B cell (primary cell): Measurements from ENCODE around the gene SEPHS2. TPM values are rescaled to one million over a fixed set of nuclear protein-coding genes. Genes with fewer than 3 reads are reported as not detected.

Source experiments
- ATAC-seq: fragments of 200-7000 bp; cut with Tn5 transposase; one replicate; pipeline ENCODE4 v1.10.0; 2021; ENCODE audit warnings: low read depth, mild to moderate bottlenecking, moderate number of reproducible peaks, moderate library complexity
- CTCF ChIA-PET: fragments of 350-600 bp; sonication (Branson Sonifier 250); formaldehyde crosslinking; loops from one replicate; lab custom pipeline; 2021; ENCODE audit warnings: antibody characterized with exemption, inconsistent platforms; lab: Charles Lee
- POLR2A ChIA-PET: fragments of 350-600 bp; sonication (Branson Sonifier 250); formaldehyde crosslinking; loops from one replicate; lab custom pipeline; 2021; ENCODE audit warnings: antibody characterized with exemption; lab: Charles Lee
- DNase-seq: peaks from one replicate; pipeline ENCODE4 v3.0.0; 2013
- H2AFZ ChIP-seq: 2 replicates; pipeline ENCODE4 v1.6.1; 2012; ENCODE audit warnings: mild to moderate bottlenecking, low read depth, low read length; ENCODE audit not compliant: insufficient read depth, poor library complexity, severe bottlenecking
- H3K27ac ChIP-seq, 2 donors: 1 replicate in 1 of 2; 2 replicates in 1 of 2; pipeline ENCODE4 v1.5.1; 2012 to 2013; ENCODE audit warnings: low read length in 2 of 2, mild to moderate bottlenecking in 2 of 2, moderate library complexity in 1 of 2
- H3K27me3 ChIP-seq, 4 experiments: fragments of 200-600 bp in 1 of 4; sonication (generic) in 1 of 4; replicated peaks in 1 of 4; 1 replicate in 2 of 4; 2 replicates in 2 of 4; pipeline versions ENCODE4 v1.6.1 to v1.7.0; 2013 to 2016; ENCODE audit warnings: low read length in 3 of 4, mild to moderate bottlenecking in 2 of 4, mixed read lengths in 1 of 4, moderate library complexity in 1 of 4; ENCODE audit not compliant: insufficient read depth in 4 of 4, control insufficient read depth in 3 of 4; ENCODE audit errors: control extremely low read depth in 1 of 4
- H3K36me3 ChIP-seq, 2 experiments: replicated peaks in 1 of 2; 1 replicate in 1 of 2; 2 replicates in 1 of 2; pipeline versions ENCODE4 v1.6.1 to v1.7.1; 2013; ENCODE audit warnings: low read length in 1 of 2; ENCODE audit not compliant: insufficient read depth in 2 of 2, control insufficient read depth in 1 of 2; ENCODE audit errors: control extremely low read depth in 1 of 2, extremely low read depth in 1 of 2
- H3K4me1 ChIP-seq, 2 donors: fragments of 200-600 bp in 1 of 2; sonication (generic) in 1 of 2; 1 replicate in 1 of 2; 2 replicates in 1 of 2; pipeline versions ENCODE4 v1.5.1 to v1.6.1; 2013 to 2017; ENCODE audit warnings: low read length in 2 of 2; ENCODE audit not compliant: control insufficient read depth in 2 of 2, insufficient read depth in 2 of 2
- H3K4me2 ChIP-seq: replicated peaks from 2 replicates; pipeline ENCODE3; 2012; ENCODE audit warnings: mild to moderate bottlenecking, low read depth, low read length; ENCODE audit not compliant: poor library complexity, severe bottlenecking
- H3K4me3 ChIP-seq, 5 experiments: fragments of 200-600 bp in 1 of 5; sonication (generic) in 1 of 5; 1 replicate in 3 of 5; 2 replicates in 2 of 5; pipeline versions ENCODE4 v1.5.1 to v1.7.0; 2011 to 2016; ENCODE audit warnings: low read length in 4 of 5, mild to moderate bottlenecking in 4 of 5, low read depth in 2 of 5, control low read depth in 1 of 5, moderate library complexity in 1 of 5; ENCODE audit not compliant: insufficient read depth in 1 of 5; ENCODE audit errors: control extremely low read depth in 1 of 5, extremely low read depth in 1 of 5
- H3K79me2 ChIP-seq: fragments of 200-600 bp; sonication (generic); one replicate; pipeline ENCODE4 v1.6.0; 2016; ENCODE audit warnings: low read length; ENCODE audit not compliant: control insufficient read depth, insufficient read depth
- H3K9ac ChIP-seq: fragments of 200-600 bp; sonication (generic); 2 replicates; pipeline ENCODE4 v1.6.1; 2017; ENCODE audit warnings: mild to moderate bottlenecking, low read length, moderate library complexity
- H3K9me3 ChIP-seq, 3 donors: one replicate each; pipeline versions ENCODE4 v1.6.1 to v1.7.1; 2013; ENCODE audit warnings: low read length in 2 of 3; ENCODE audit not compliant: control insufficient read depth in 2 of 3, insufficient read depth in 1 of 3; ENCODE audit errors: control extremely low read depth in 1 of 3
- H4K20me1 ChIP-seq: 2 replicates; pipeline ENCODE4 v1.6.0; 2012; ENCODE audit warnings: mild to moderate bottlenecking, low read length; ENCODE audit not compliant: insufficient read depth, control insufficient read depth, poor library complexity, severe bottlenecking
- H3K27ac Mint-ChIP-seq: one replicate; pipeline ENCODE4 v1.8.0; 2021; ENCODE audit warnings: mixed read lengths
- H3K27me3 Mint-ChIP-seq: one replicate; pipeline ENCODE4 v1.8.0; 2021; ENCODE audit warnings: mixed read lengths
- H3K4me1 Mint-ChIP-seq: one replicate; pipeline ENCODE4 v1.8.0; 2021; ENCODE audit warnings: mixed read lengths
- H3K4me3 Mint-ChIP-seq: one replicate; pipeline ENCODE4 v1.8.0; 2021; ENCODE audit warnings: mixed read lengths
- H3K9me3 Mint-ChIP-seq: one replicate; pipeline ENCODE4 v1.8.0; 2022; ENCODE audit warnings: mixed read lengths; ENCODE audit not compliant: insufficient read depth
- CTCF ChIP-seq: fragments of 200-600 bp; IDR thresholded peaks from one replicate; pipeline ENCODE4 v1.8.0; 2022; ENCODE audit warnings: antibody characterized with exemption, mild to moderate bottlenecking
- EZH2 ChIP-seq: IDR thresholded peaks from 2 replicates; pipeline ENCODE4 v1.6.1; 2012; ENCODE audit warnings: borderline replicate concordance, low read depth, mild to moderate bottlenecking, moderate library complexity, low read length; ENCODE audit not compliant: insufficient read depth, poor library complexity, severe bottlenecking
- WGBS: methylation state at CpG from one replicate; pipeline ENCODE4 v1.1.5; 2013; ENCODE audit warnings: missing lambda C conversion rate; ENCODE audit not compliant: insufficient coverage; 5-methylcytosine and 5-hydroxymethylcytosine counted together
- intact Hi-C: fragments of 100-400 bp; cut with micrococcal nuclease; formaldehyde crosslinking; loops from one replicate; pipeline ENCODE4 v1.10.0; 2022
- polyA plus RNA-seq: library from polyadenylated mRNA; depleted of rRNA; stranded (reverse); fragments of >200 nt; gene quantifications from 2 replicates; pipeline ENCODE4 v1.2.3, GENCODE V29; 2012
- total RNA-seq, 2 donors: library from RNA; stranded (reverse); fragments of 120-200 nt in 1 of 2; gene quantifications; 1 replicate in 1 of 2; 2 replicates in 1 of 2; pipeline versions ENCODE4 v1.2.3 to v1.2.4, GENCODE V29; 2013 to 2022

Gene SEPHS2
- total and polyA plus RNA-seq, 2 donors (not counting 1 experiment from before 2014, with no cell fraction given), result 13.8 to 63.2 TPM

- 98% methylated on average over 9 of the region's 12 CpGs for whole genome bisulfite sequencing
- no peak overlapping the region for H3K4me3 Mint-ChIP-seq
- Histone ChIP-seq H2AFZ (no peak overlapping the region), H3K79me2 (peaks cover 14% of the 10 kb centered on the region), H3K27ac (no peak overlapping the region), H3K36me3 (peaks cover 2 to 70% of the 10 kb centered on the region in 2 experiments), H3K4me2 (no peak overlapping the region), H3K9me3 (no peaks in the 10 kb centered on the region), H3K4me1 (no peaks in the 10 kb centered on the region), H4K20me1 (no peaks in the 10 kb centered on the region), H3K9ac (no peak overlapping the region), H3K4me3 (no peak overlapping the region), H3K27me3 (no peaks in the 10 kb centered on the region)
- ATAC-seq (no peak), DNase-seq (no peak)
- POLR2A ChIA-PET, result no interaction called here
- no peaks in the 10 kb centered on the region for H3K4me1 Mint-ChIP-seq
- CTCF ChIA-PET, result no interaction called here
- H3K27ac Mint-ChIP-seq, result peak overlapping the region; percentile 10
- no peaks in the 10 kb centered on the region for H3K9me3 Mint-ChIP-seq
- intact Hi-C loops, result loop anchor here (5.0 kb wide), 1 partner anchor 42 kb away; no protein-coding TSS in a partner anchor
- H3K27me3 Mint-ChIP-seq, result no peaks in the 10 kb centered on the region
- TF ChIP-seq EZH2 (no peak), CTCF (no peak)
Measured at GRCh38 chr16:30494709-30495108, 49.0 kb upstream of the SEPHS2 start.

GRCh38 chr16:30493941-30494488 is 48.3 kb upstream of the SEPHS2 start:
- no peaks in the 10 kb centered on the region for H3K27me3 Mint-ChIP-seq
- peaks cover 0 to 69% of the 10 kb centered on the region in 2 experiments for H3K36me3 ChIP-seq

More at GRCh38 chr16:30493941-30494488, 48.3 kb upstream of the SEPHS2 start:
- no peak overlapping the region for H3K9ac ChIP-seq
- peaks cover 14% of the 10 kb centered on the region for H3K79me2 ChIP-seq
- H2AFZ ChIP-seq, result no peak overlapping the region
- CTCF ChIA-PET, result no interaction called here
- intact Hi-C loops, result loop anchor here (5.0 kb wide), 1 partner anchor 42 kb away; no protein-coding TSS in a partner anchor
- TF ChIP-seq EZH2 (no peak), CTCF (no peak)
- Mint-ChIP-seq H3K4me1 (no peaks in the 10 kb centered on the region), H3K9me3 (no peaks in the 10 kb centered on the region), H3K4me3 (no peak overlapping the region), H3K27ac (no peak overlapping the region)
- DNase-seq, result no peak
- H4K20me1 ChIP-seq, result no peaks in the 10 kb centered on the region
- no peak overlapping the region for H3K27ac ChIP-seq
- WGBS, result over 99% methylated on average over 11 of the region's 11 CpGs
- H3K4me1 ChIP-seq, result no peaks in the 10 kb centered on the region
- no peaks in the 10 kb centered on the region for H3K27me3 ChIP-seq
- no peak overlapping the region for H3K4me3 ChIP-seq
- no peaks in the 10 kb centered on the region for H3K9me3 ChIP-seq
- H3K4me2 ChIP-seq, result no peak overlapping the region
- POLR2A ChIA-PET, result interaction anchor here (0.6 kb wide), 1 partner anchor 369 kb away, joined by 3 read pairs; no protein-coding TSS in a partner anchor
- no peak for ATAC-seq
